NT2/D1 (cell line): ENCODE data around the gene OTOG.

Experiments
- DNase-seq: peaks from one replicate; pipeline ENCODE4 v3.0.0-alpha.2; 2011; ENCODE audit warnings: low read depth, low spot score
- H3K27me3 ChIP-seq: 2 replicates; pipeline ENCODE4 v1.6.0; 2011; ENCODE audit warnings: mild to moderate bottlenecking; ENCODE audit not compliant: insufficient read length, insufficient read depth
- H3K36me3 ChIP-seq: 2 replicates; pipeline ENCODE4 v1.6.1; 2011; ENCODE audit warnings: mild to moderate bottlenecking, low read length, mixed read lengths; ENCODE audit not compliant: insufficient read depth, insufficient read length
- H3K4me1 ChIP-seq: 2 replicates; pipeline ENCODE4 v1.5.1; 2011; ENCODE audit not compliant: insufficient read depth, insufficient read length
- H3K4me3 ChIP-seq: 2 replicates; pipeline ENCODE4 v1.5.1; 2011; ENCODE audit warnings: low read depth; ENCODE audit not compliant: insufficient read length
- H3K9ac ChIP-seq: 2 replicates; pipeline ENCODE4 v1.6.0; 2011; ENCODE audit warnings: low read depth; ENCODE audit not compliant: insufficient read length
- H3K9me3 ChIP-seq: 2 replicates; pipeline ENCODE4 v1.5.1; 2011; ENCODE audit warnings: mild to moderate bottlenecking, low read length; ENCODE audit not compliant: insufficient read depth
- SUZ12 ChIP-seq: IDR thresholded peaks from 2 replicates; pipeline ENCODE4 v1.6.1; 2011; ENCODE audit not compliant: insufficient read length, insufficient read depth; ENCODE audit errors: extremely low read depth
- YY1 ChIP-seq: IDR thresholded peaks from 2 replicates; pipeline ENCODE4 v1.6.1; 2011; ENCODE audit not compliant: insufficient read length, insufficient read depth
- ZNF274 ChIP-seq: IDR thresholded peaks from 2 replicates; pipeline ENCODE4 v1.6.1; 2011; ENCODE audit warnings: mild to moderate bottlenecking, low read depth, low read length

OTOG gene

GRCh38 chr11:17512101-17512500 lies 35.0 kb upstream of the OTOG start:
- no peak for TF ChIP-seq SUZ12
- no peak for TF ChIP-seq YY1
- no peak for TF ChIP-seq ZNF274
- H3K9me3 ChIP-seq = no peaks in the 10 kb centered on the region
- no peak overlapping the region for H3K9ac ChIP-seq
- no peaks in the 10 kb centered on the region for H3K36me3 ChIP-seq
- peaks cover 4% of the 10 kb centered on the region for H3K27me3 ChIP-seq
- no peaks in the 10 kb centered on the region for H3K4me1 ChIP-seq
- no peak for DNase-seq
- H3K4me3 ChIP-seq = no peak overlapping the region

- H3K4me1 ChIP-seq = no peaks in the 10 kb centered on the region
- H3K36me3 ChIP-seq = no peaks in the 10 kb centered on the region
- TF ChIP-seq ZNF274 (no peak), YY1 (no peak), SUZ12 (no peak)
- no peak for DNase-seq
- no peaks in the 10 kb centered on the region for H3K27me3 ChIP-seq
- H3K4me3 ChIP-seq = no peak overlapping the region
- H3K9ac ChIP-seq = no peak overlapping the region
- no peaks in the 10 kb centered on the region for H3K9me3 ChIP-seq
Observed at GRCh38 chr11:17513853-17514252, 33.2 kb upstream of the OTOG start.

- no peak overlapping the region for H3K4me3 ChIP-seq
- no peaks in the 10 kb centered on the region for H3K27me3 ChIP-seq
Observed at GRCh38 chr11:17514476-17514875, 32.6 kb upstream of the OTOG start.

GRCh38 chr11:17515443-17516176 lies 31.4 kb upstream of the OTOG start:
- no peak for DNase-seq
- Histone ChIP-seq H3K9ac (no peak overlapping the region), H3K4me3 (no peak overlapping the region), H3K4me1 (no peaks in the 10 kb centered on the region), H3K9me3 (no peaks in the 10 kb centered on the region), H3K36me3 (no peaks in the 10 kb centered on the region), H3K27me3 (no peaks in the 10 kb centered on the region)
- TF ChIP-seq ZNF274 = no peak
- TF ChIP-seq YY1 = no peak
- TF ChIP-seq SUZ12 = no peak

More at GRCh38 chr11:17514476-17514875, 32.6 kb upstream of the OTOG start:
- no peaks in the 10 kb centered on the region for H3K4me1 ChIP-seq
- no peaks in the 10 kb centered on the region for H3K36me3 ChIP-seq
- no peak for TF ChIP-seq SUZ12
- no peak for DNase-seq
- H3K9ac ChIP-seq = no peak overlapping the region
- no peaks in the 10 kb centered on the region for H3K9me3 ChIP-seq

- Histone ChIP-seq H3K36me3 (no peaks in the 10 kb centered on the region), H3K27me3 (no peaks in the 10 kb centered on the region), H3K4me1 (no peaks in the 10 kb centered on the region), H3K4me3 (no peak overlapping the region), H3K9me3 (no peaks in the 10 kb centered on the region), H3K9ac (no peak overlapping the region)
- TF ChIP-seq ZNF274 (no peak), YY1 (no peak), SUZ12 (no peak)
- no peak for DNase-seq
Observed at GRCh38 chr11:17516551-17517150, 30.4 kb upstream of the OTOG start.

GRCh38 chr11:17517186-17517585 lies 29.9 kb upstream of the OTOG start:
- DNase-seq = no peak
- TF ChIP-seq SUZ12 (no peak), YY1 (no peak), ZNF274 (no peak)
- H3K36me3 ChIP-seq = no peaks in the 10 kb centered on the region
- no peak overlapping the region for H3K4me3 ChIP-seq
- no peak overlapping the region for H3K9ac ChIP-seq
- no peaks in the 10 kb centered on the region for H3K27me3 ChIP-seq
- no peaks in the 10 kb centered on the region for H3K4me1 ChIP-seq
- H3K9me3 ChIP-seq = no peaks in the 10 kb centered on the region

- no peaks in the 10 kb centered on the region for H3K9me3 ChIP-seq
- H3K4me1 ChIP-seq = no peaks in the 10 kb centered on the region
- DNase-seq = no peak
- no peaks in the 10 kb centered on the region for H3K27me3 ChIP-seq
- TF ChIP-seq ZNF274 = no peak
- TF ChIP-seq YY1 = no peak
- TF ChIP-seq SUZ12 = no peak
- H3K4me3 ChIP-seq = no peak overlapping the region
- H3K9ac ChIP-seq = no peak overlapping the region
- no peaks in the 10 kb centered on the region for H3K36me3 ChIP-seq
Observed at GRCh38 chr11:17518366-17518765, 28.7 kb upstream of the OTOG start.
